C4-2B (cell line): ENCODE data around the gene GSK3B.

ENCODE experiments used
- H3K27ac ChIP-seq: fragments of 450-650 bp; 2 replicates; pipeline ENCODE4 v1.5.1; 2017
- CTCF ChIP-seq: fragments of 450-650 bp; conservative IDR thresholded peaks from 2 replicates; pipeline ENCODE4 v1.5.1; 2017; ENCODE audit warnings: mild to moderate bottlenecking
- ZFX ChIP-seq: fragments of 450-650 bp; IDR thresholded peaks from 2 replicates; pipeline ENCODE4 v1.6.1; 2017

GSK3B gene

GRCh38 chr3:120098710-120099109, 4.5 kb upstream of the GSK3B start:
- no peak overlapping the region; the same call in 1 of the 2 replicates for H3K27ac ChIP-seq
- no peak for TF ChIP-seq CTCF
- TF ChIP-seq ZFX: no peak

GRCh38 chr3:120095979-120096426, 1.8 kb upstream of the GSK3B start:
- peak overlapping the region; percentile 99 for H3K27ac ChIP-seq
- TF ChIP-seq ZFX: no peak
- no peak for TF ChIP-seq CTCF

GRCh38 chr3:120095226-120095978, 1.2 kb upstream of the GSK3B start:
- peak overlapping the region; percentile 99 for H3K27ac ChIP-seq
- TF ChIP-seq CTCF (no peak), ZFX (peak; percentile 80)

- peak overlapping the region; percentile 99 for H3K27ac ChIP-seq
- TF ChIP-seq ZFX (no peak), CTCF (no peak)
Measured at GRCh38 chr3:120094776-120095225, 554 bp upstream of the GSK3B start.

- no peak; the same call in 1 of the 2 replicates for TF ChIP-seq CTCF
- H3K27ac ChIP-seq: peak overlapping the region; percentile 99
Measured at GRCh38 chr3:120093119-120093910, 932 bp downstream of the GSK3B start.

- no peak overlapping the region for H3K27ac ChIP-seq
- no peak for TF ChIP-seq ZFX
Measured at GRCh38 chr3:120092474-120092873, 1.8 kb downstream of the GSK3B start.

- TF ChIP-seq ZFX (no peak), CTCF (no peak)
- H3K27ac ChIP-seq: no peak overlapping the region
Measured at GRCh38 chr3:120090422-120090821, 3.8 kb downstream of the GSK3B start.
